ENCODE results near the gene LRMDA.
A peak's percentile ranks its signal among the peaks of the same experiment; 100 is the strongest.

The LRMDA gene

DNA sequence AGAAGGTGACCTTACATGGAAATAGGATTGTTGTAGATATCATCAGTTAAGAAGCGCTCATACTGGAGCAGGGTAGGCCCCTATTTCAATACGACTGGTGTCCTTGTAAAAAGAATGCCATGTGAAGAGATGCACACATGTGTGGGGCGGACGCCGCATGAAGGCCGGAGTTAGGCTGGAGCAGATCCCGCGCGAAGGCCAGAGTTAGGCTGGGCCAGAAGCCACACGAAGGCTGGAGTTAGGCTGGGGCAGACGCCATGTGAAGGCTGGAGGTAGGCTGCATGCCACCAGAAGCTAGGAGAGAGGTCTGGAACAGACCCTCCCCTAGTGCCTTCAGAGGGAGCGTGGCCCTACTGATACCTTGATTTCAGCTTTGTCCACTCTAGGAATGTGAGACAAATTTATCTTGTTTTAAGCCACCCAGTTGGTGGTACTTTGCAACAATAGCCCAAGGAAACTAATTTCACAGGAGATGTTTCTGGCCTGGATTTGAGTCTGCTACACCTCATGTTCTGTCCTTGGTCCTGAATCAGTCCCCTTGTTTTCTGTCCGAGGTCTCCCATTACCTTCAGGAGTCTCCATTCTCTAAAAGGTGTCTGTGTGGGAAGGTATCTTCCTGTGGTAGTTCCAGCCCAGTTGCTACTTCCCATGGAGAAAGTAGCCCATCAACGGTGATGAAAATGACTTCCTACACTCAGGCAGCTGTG, 585.8 kb downstream of the LRMDA start:
- no peak for DNase-seq

- DNase-seq = no peak
These were observed 586.5 kb downstream of the LRMDA start for GRCh38 chr10:76017733-76018433.

DNA sequence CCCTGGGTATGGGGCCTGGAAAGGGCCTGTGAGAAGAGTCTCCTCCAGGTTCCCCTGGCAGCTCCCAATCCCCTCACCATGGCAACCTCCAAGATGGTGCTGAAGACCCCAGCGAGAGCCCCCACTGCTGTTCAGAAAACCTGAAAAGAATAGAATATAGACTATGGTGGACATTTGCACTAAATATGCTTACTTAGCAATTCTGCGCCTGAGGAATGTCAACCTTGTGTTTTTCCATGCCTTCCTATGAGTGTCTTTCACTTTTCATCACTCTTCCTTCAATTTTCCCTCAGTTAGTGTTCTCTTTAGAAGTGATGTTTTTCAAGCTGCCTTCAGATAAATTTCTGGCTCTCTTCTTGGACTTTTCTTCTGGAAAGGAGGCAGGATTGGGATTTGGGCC, 589.2 kb downstream of the LRMDA start:
- DNase-seq = no peak

- no peak for DNase-seq
These were observed 590.0 kb downstream of the LRMDA start for GRCh38 chr10:76021398-76021797.

DNA sequence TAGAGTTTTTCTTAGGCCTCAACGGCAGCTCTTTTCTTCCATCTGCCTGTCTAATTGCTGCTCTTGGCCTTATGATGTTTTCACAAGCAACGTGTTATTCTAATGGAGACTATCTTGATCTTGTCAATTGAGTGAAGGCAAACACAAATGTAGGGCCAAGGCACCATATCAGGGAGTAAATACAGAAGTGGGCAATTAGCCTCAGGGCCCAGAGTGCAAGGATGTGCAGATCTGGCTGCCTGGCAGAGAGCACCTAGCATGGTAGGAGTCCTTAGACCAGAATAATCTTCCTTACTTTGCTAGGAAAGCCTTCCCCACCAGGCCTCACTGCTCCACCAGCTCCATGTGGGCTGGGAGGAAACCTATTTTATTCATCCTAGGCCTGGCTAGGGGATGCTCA, 590.9 kb downstream of the LRMDA start:
- DNase-seq = no peak

GRCh38 chr10:76023007-76023406, 591.6 kb downstream of the LRMDA start:
- DNase-seq = no peak

GRCh38 chr10:76024460-76025123, 593.2 kb downstream of the LRMDA start:
- DNase-seq = no peak

- no peak for DNase-seq
These were observed 593.7 kb downstream of the LRMDA start for GRCh38 chr10:76025124-76025477.

DNA sequence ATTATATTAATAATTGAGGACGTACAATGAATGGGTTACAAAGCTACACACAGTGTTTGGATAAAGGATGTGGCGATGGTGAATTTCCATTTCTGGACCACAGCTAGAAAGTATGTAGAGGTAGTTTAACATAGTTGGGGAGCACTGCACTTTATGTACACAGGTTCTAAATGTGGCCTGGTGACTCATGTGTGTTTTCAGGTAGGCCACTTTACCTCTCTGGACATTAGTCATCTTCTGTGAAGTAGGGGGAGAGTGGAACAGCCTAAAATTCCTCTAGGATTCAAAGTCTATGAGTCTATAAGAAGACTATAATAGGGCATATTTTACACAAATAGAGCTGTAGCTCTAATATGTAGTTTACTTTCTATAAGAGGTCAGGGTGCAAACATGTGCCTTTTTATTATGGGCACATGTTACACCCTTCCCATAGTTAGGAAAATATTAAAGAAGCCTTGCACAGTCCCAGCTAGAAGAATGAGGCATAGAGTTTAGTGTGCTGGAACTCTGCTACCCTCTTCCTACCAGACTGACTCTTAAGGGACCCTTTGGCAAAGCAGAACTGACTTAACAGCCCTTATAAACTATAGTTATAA, 594.9 kb downstream of the LRMDA start:
- no peak for DNase-seq

GRCh38 chr10:76026905-76027304, 595.5 kb downstream of the LRMDA start:
- no peak for DNase-seq

DNA sequence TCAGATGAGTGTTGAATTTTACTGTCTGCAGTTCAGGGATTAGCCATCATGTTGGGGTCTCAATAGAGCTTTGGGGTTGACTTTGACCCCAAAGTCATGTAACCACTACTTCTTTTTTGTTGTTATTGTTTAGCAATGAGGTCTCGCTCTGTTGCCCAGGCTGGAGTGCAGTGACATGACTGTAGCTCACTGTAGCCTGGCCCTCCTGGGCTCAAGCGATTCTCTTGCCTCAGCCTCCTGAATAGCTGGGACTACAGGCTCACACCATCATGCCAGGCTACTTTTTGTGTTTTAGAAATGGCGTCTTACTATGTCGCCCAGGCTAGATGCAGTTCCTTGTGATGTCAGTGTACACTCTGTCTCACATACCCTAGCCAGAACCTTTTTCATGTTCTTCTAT, 598.4 kb downstream of the LRMDA start:
- no peak for DNase-seq

- no peak for DNase-seq
These were observed 599.7 kb downstream of the LRMDA start for GRCh38 chr10:76031099-76031498.

DNA sequence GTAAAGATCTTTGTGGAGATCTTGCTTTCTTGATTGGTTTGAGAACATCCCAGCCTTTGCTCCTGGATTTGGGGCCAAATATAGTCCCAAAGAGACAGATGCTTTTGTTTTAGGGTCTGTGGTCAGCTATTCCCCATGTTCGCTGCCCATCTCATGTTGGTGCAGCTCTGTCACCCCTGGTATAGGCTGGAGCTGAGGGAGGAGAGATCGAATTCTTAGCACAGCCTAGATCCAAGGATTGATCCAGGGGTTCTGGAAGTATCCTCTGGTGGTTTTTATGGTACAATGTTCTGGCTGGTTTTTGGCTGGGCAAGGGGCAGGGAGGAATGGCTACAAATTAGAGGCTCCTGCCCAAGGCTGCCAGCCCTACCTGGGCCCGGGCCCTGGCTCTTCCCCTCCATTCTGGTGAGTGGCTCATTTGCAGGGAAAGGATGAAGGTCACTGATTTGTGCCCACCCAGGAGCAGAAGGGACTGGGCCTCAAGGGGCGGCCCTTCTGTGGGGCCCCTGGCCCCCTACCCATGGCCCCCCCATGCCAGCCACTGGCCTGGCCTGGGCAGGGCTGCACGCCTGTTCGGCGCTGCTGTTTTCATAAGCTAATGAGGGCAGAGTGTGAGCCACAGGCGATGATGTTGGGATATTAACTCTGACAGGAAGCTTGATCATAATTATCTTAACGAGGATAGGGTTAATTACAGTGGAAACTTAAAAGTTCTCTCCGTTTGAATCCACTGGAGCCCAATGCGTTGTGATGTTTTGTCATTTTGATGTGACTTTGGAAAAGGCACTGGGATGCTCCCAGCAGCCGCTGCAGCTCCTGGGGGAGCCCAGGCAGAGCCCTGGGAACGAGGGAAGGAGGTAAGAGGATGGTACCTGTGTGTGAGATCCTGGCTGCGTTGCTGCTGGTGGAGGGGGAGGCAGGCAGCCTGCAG, 600.6 kb downstream of the LRMDA start:
- no peak for DNase-seq

GRCh38 chr10:76032700-76033039, 601.2 kb downstream of the LRMDA start:
- no peak for DNase-seq

GRCh38 chr10:76033457-76034196, 602.2 kb downstream of the LRMDA start:
- no peak for DNase-seq

DNA sequence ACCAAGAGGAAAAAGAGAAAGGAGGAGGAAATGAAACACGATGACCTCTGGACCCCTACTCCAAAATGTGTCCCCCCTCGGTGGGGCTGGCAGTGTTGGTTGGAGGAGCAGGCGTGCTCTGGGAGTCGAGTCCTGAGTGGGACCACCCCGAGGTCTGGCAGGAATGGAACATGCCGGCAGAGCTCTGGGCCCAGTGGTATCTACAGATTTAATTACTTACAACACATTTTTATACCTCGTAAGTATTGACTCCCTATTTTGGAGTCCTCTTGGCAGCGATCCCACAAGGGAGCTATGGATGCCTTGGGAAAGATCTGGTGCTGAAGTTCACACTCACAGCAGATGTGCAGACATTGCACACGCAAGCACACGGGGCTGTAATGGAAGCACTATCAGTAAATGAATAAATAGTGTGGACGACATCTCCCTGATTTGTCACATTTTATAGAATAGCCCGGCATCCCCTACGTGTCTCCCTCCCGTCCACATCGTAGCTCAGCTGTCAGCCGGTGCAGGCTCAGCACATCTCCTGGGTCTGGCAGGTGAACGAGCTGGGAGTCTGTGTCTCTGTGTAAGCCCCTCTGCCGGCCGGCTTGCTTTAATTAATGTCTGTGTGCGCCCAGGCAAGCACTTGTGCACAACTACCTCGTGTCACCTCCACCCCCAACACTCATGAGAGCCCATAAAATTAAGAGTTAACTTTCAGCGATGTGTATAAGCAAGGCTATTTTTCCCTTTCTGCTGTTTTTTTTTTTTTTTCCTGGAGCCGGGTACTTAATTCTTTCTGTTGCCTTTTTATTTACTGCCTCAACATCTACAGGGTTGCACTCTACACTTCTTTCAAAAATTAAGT, 603.2 kb downstream of the LRMDA start:
- DNase-seq = no peak

GRCh38 chr10:76035206-76036110, 604.0 kb downstream of the LRMDA start:
- no peak for DNase-seq

DNA sequence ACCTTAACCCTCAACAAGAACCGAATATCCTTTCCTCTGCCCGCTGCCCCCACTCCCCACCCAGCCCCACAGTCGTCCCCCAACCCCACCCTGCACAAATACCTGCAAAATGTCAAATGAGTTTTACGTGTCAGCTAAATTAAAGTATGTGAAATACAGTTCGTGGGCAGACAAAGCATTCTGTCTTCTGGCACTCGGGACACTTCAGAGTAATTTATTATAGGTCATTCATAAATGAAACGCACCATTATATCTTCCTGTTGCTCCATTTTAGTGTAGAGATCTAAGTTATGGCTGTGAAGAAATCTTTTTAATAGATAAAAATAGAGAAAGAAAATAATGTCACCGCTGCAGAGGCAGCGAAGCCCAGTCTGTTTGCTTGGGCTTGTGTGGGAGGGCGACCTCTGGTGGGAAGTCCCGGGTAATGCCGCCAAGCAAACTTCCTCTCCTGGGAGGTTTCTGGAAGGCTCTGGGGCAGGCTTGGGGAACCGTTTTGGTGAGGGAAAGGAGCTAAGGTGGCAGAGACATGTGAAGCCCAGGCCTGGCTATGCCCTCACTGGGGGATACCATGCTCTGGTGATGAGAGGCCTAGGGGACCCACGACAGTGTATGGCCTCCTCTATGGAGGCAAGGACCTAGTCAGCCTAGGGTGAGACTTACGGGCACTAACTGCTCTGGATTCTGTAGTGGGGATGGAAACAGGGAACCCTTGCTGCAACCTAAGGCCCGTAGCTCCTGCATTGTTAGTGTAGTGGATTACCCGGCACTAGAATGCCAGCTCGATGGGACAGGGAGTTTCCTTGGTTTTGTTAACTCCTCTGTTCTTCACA, 604.9 kb downstream of the LRMDA start:
- peak; percentile 25 for DNase-seq

GRCh38 chr10:76036962-76037361, 605.5 kb downstream of the LRMDA start:
- DNase-seq = no peak
